ENCODE measurements around the gene RAE1.

DNA sequence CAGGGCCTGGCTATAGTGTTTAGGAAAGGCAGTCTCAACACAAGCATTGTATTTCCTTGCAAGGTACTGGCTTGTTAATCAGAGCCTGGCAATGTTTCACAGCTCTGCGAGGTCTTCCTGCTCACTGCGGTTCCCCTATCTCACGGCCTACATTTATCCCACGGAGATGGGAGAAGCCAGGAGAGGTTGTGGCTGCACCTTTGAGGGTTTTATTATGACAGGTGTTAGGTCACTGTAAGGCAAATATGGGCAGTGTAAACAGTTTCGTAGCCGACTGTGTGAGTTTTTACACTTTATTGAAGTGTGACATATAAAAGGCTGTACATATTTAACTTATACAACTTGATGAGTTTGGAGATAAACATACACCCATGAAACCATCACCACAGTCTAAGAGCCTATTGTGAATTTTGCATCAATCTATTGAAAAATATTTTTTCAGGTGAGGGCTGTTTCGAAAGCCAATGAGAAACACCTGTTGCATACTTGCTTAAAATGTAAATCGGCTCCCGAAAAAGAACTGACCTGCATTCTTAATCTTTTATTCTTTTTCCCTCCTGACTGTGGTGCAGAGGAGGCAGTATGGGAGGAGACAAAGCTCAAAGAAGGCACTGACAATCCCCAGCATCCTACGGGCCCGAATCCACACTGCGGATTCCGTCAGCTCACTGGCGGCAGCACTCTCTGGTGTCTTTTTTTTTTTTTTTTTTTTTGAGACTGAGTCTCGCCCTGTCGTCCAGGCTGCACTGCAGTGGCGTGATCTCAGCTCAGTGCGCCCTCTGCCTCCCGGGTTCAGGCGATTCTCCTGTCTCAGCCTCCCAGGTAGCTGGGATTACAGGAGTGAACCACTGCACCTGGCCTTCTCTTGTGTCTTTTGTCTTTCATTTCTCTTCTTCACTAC lies 32.6 kb downstream of the RAE1 start:
- TF ChIP-seq, protein P1, sequence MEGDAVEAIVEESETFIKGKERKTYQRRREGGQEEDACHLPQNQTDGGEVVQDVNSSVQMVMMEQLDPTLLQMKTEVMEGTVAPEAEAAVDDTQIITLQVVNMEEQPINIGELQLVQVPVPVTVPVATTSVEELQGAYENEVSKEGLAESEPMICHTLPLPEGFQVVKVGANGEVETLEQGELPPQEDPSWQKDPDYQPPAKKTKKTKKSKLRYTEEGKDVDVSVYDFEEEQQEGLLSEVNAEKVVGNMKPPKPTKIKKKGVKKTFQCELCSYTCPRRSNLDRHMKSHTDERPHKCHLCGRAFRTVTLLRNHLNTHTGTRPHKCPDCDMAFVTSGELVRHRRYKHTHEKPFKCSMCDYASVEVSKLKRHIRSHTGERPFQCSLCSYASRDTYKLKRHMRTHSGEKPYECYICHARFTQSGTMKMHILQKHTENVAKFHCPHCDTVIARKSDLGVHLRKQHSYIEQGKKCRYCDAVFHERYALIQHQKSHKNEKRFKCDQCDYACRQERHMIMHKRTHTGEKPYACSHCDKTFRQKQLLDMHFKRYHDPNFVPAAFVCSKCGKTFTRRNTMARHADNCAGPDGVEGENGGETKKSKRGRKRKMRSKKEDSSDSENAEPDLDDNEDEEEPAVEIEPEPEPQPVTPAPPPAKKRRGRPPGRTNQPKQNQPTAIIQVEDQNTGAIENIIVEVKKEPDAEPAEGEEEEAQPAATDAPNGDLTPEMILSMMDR (IDR thresholded peaks at IDR 0.05) = no peak
- TF ChIP-seq POLR2A (IDR thresholded peaks at IDR 0.05) = no peak

All from breast epithelium (tissue), 3 donors.